Sigmoid colon (tissue), 4 donors: ENCODE data around the gene PCGF1.

Experiments
- EP300 ChIP-seq, 4 donors: sonication (generic); formaldehyde crosslinking; IDR thresholded peaks; one replicate each; pipeline ENCODE4 v1.6.1; 2017; ENCODE audit warnings: antibody characterized with exemption in 4 of 4
- POLR2A ChIP-seq, 2 donors: fragments of 450-650 bp; IDR thresholded peaks; one replicate each; pipeline ENCODE4 v1.6.1; 2016; ENCODE audit warnings: antibody characterized with exemption in 2 of 2, mild to moderate bottlenecking in 2 of 2, moderate library complexity in 2 of 2
- POLR2AphosphoS5 ChIP-seq, 4 donors: sonication (generic); formaldehyde crosslinking; IDR thresholded peaks; one replicate each; pipeline ENCODE4 v1.6.1; 2017; ENCODE audit warnings: antibody characterized with exemption in 4 of 4
- TF ChIP-seq, protein P1 (sequence below), 4 experiments: fragments of 450-650 bp in 3 of 4; fragments of 200-600 bp in 1 of 4; IDR thresholded peaks; one replicate each; pipeline ENCODE4 v1.5.1; 2016 to 2019; ENCODE audit warnings: antibody characterized with exemption in 4 of 4, mild to moderate bottlenecking in 3 of 4, moderate library complexity in 2 of 4

DNA sequence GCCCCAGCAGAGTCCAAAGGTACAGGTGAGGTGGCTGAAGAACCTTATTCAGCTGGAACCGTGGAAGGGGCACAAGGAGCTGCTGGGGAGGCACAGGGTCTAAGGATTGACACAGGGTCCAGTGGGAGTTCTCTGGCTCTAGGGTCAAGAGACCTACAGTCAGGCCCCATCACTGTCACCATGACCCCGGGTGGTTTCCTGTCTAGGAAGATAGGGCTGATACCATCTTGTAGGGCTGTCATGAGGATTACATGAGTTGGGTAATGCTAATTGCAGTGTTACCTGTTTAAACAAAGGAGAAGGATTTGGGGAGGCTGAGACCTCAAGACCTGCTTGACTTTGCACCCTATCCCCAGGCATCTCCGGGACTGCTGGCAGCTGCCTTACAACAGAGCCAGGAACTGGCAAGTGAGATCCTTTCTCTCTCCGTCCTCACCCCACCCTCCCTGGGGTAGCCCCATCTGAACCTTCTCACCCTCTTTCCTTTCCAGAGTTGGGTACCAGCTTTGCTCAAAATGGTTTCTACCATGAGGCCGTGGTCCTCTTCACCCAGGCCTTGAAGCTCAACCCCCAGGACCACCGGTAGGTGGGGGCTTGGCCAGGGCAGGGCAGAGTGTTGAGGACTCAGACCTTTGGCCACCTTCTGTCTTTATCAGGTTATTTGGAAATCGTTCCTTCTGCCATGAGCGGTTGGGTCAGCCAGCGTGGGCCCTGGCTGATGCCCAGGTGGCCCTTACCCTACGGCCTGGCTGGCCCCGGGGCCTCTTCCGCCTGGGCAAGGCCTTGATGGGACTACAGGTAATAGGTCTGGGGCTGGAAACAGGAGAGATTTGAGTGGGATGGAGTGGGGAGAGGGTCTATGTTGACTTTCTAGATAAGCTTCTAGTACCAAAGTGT, 15.6 kb downstream of the PCGF1 start:
- TF ChIP-seq, protein P1, sequence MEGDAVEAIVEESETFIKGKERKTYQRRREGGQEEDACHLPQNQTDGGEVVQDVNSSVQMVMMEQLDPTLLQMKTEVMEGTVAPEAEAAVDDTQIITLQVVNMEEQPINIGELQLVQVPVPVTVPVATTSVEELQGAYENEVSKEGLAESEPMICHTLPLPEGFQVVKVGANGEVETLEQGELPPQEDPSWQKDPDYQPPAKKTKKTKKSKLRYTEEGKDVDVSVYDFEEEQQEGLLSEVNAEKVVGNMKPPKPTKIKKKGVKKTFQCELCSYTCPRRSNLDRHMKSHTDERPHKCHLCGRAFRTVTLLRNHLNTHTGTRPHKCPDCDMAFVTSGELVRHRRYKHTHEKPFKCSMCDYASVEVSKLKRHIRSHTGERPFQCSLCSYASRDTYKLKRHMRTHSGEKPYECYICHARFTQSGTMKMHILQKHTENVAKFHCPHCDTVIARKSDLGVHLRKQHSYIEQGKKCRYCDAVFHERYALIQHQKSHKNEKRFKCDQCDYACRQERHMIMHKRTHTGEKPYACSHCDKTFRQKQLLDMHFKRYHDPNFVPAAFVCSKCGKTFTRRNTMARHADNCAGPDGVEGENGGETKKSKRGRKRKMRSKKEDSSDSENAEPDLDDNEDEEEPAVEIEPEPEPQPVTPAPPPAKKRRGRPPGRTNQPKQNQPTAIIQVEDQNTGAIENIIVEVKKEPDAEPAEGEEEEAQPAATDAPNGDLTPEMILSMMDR (IDR thresholded peaks at IDR 0.05) = no peak
- TF ChIP-seq POLR2A (IDR thresholded peaks at IDR 0.05) (no peak), EP300 (IDR thresholded peaks at IDR 0.05) (no peak), POLR2AphosphoS5 (IDR thresholded peaks at IDR 0.05) (no peak)
